Measurements from ENCODE around the gene RAB3GAP1. TPM values are rescaled to one million over a fixed set of nuclear protein-coding genes. Genes with fewer than 3 reads are reported as not detected.

RAB3GAP1 gene
- total RNA-seq, 1 donor from 2014 or later = 49.3 TPM

GRCh38 chr2:135152361-135152760 lies 100.3 kb downstream of the RAB3GAP1 start:
- no peak for DNase-seq (ENCODE audit: low read depth)
- H3K27ac ChIP-seq (ENCODE audit: low read depth, low read length) = no peak overlapping the region
- Mint-ChIP-seq H3K27me3 (ENCODE audit: low read depth, unreplicated experiment) (no peaks in the 10 kb centered on the region), H3K27ac (ENCODE audit: unreplicated experiment) (no peak overlapping the region), H3K4me1 (ENCODE audit: low read depth, unreplicated experiment) (peaks cover 19% of the 10 kb centered on the region), H3K4me3 (ENCODE audit: unreplicated experiment) (no peak overlapping the region), H3K36me3 (ENCODE audit: low read depth, unreplicated experiment) (peaks cover 16% of the 10 kb centered on the region), H3K9me3 (ENCODE audit: unreplicated experiment) (no peaks in the 10 kb centered on the region)
- H2AFZ ChIP-seq (ENCODE audit: low read depth, low read length) = no peak overlapping the region
- FAIRE-seq = no peak
- no peak overlapping the region for H3K4me2 ChIP-seq (ENCODE audit: low read length)
- H3K36me3 ChIP-seq (ENCODE audit: insufficient read depth, low read length) = peaks cover 34% of the 10 kb centered on the region
- no peak overlapping the region for H3K9ac ChIP-seq (ENCODE audit: low read length)
- no peaks in the 10 kb centered on the region for H3K4me1 ChIP-seq (ENCODE audit: insufficient read depth, low read length)
- peaks cover 6% of the 10 kb centered on the region for H4K20me1 ChIP-seq (ENCODE audit: insufficient read depth, low read length)
- no peak overlapping the region for H3K4me3 ChIP-seq (ENCODE audit: insufficient read depth, low read depth, low read length)
- H3K9me3 ChIP-seq (ENCODE audit: insufficient read depth, low read depth, low read length) = no peaks in the 10 kb centered on the region
- no peaks in the 10 kb centered on the region for H3K27me3 ChIP-seq (ENCODE audit: insufficient read depth, low read length)
- TF ChIP-seq CTCF (IDR thresholded peaks at IDR 0.05; ENCODE audit: insufficient read depth, low read depth, low read length) = no peak
- TF ChIP-seq EZH2 (IDR thresholded peaks at IDR 0.05; ENCODE audit: insufficient read depth, low read length) = no peak
- peaks cover 2% of the 10 kb centered on the region for H3K79me2 ChIP-seq (ENCODE audit: insufficient read depth, low read length)

GRCh38 chr2:135154962-135155361 lies 102.9 kb downstream of the RAB3GAP1 start:
- no peaks in the 10 kb centered on the region for H3K9me3 ChIP-seq (ENCODE audit: insufficient read depth, low read depth, low read length)
- H3K4me2 ChIP-seq (ENCODE audit: low read length) = no peak overlapping the region
- H3K4me3 ChIP-seq (ENCODE audit: insufficient read depth, low read depth, low read length) = no peak overlapping the region
- no peak overlapping the region for H3K9ac ChIP-seq (ENCODE audit: low read length)
- H3K79me2 ChIP-seq (ENCODE audit: insufficient read depth, low read length) = no peaks in the 10 kb centered on the region
- no peaks in the 10 kb centered on the region for H3K4me1 ChIP-seq (ENCODE audit: insufficient read depth, low read length)
- no peaks in the 10 kb centered on the region for H3K27me3 ChIP-seq (ENCODE audit: insufficient read depth, low read length)
- peaks cover 41% of the 10 kb centered on the region for H3K36me3 ChIP-seq (ENCODE audit: insufficient read depth, low read length)
- Mint-ChIP-seq H3K4me3 (ENCODE audit: unreplicated experiment) (no peak overlapping the region), H3K36me3 (ENCODE audit: low read depth, unreplicated experiment) (peaks cover 18% of the 10 kb centered on the region), H3K9me3 (ENCODE audit: unreplicated experiment) (no peaks in the 10 kb centered on the region), H3K27ac (ENCODE audit: unreplicated experiment) (no peak overlapping the region), H3K27me3 (ENCODE audit: low read depth, unreplicated experiment) (no peaks in the 10 kb centered on the region), H3K4me1 (ENCODE audit: low read depth, unreplicated experiment) (peaks cover 19% of the 10 kb centered on the region)
- DNase-seq (ENCODE audit: low read depth) (no peak), FAIRE-seq (no peak)
- no peaks in the 10 kb centered on the region for H4K20me1 ChIP-seq (ENCODE audit: insufficient read depth, low read length)
- TF ChIP-seq CTCF (IDR thresholded peaks at IDR 0.05; ENCODE audit: insufficient read depth, low read depth, low read length) (no peak), EZH2 (IDR thresholded peaks at IDR 0.05; ENCODE audit: insufficient read depth, low read length) (no peak)
- no peak overlapping the region for H3K27ac ChIP-seq (ENCODE audit: low read depth, low read length)
- no peak overlapping the region for H2AFZ ChIP-seq (ENCODE audit: low read depth, low read length)

GRCh38 chr2:135157856-135158255 lies 105.8 kb downstream of the RAB3GAP1 start:
- Histone ChIP-seq H3K9ac (ENCODE audit: low read length) (no peak overlapping the region), H3K4me2 (ENCODE audit: low read length) (no peak overlapping the region), H3K36me3 (ENCODE audit: insufficient read depth, low read length) (peaks cover 27% of the 10 kb centered on the region), H3K4me3 (ENCODE audit: insufficient read depth, low read depth, low read length) (no peak overlapping the region), H3K9me3 (ENCODE audit: insufficient read depth, low read depth, low read length) (no peaks in the 10 kb centered on the region), H3K79me2 (ENCODE audit: insufficient read depth, low read length) (no peaks in the 10 kb centered on the region), H3K27ac (ENCODE audit: low read depth, low read length) (no peak overlapping the region), H2AFZ (ENCODE audit: low read depth, low read length) (no peak overlapping the region), H3K27me3 (ENCODE audit: insufficient read depth, low read length) (no peaks in the 10 kb centered on the region), H3K4me1 (ENCODE audit: insufficient read depth, low read length) (no peaks in the 10 kb centered on the region), H4K20me1 (ENCODE audit: insufficient read depth, low read length) (no peaks in the 10 kb centered on the region)
- TF ChIP-seq CTCF (IDR thresholded peaks at IDR 0.05; ENCODE audit: insufficient read depth, low read depth, low read length) = no peak
- TF ChIP-seq EZH2 (IDR thresholded peaks at IDR 0.05; ENCODE audit: insufficient read depth, low read length) = no peak
- H3K4me3 Mint-ChIP-seq (ENCODE audit: unreplicated experiment) = no peak overlapping the region
- FAIRE-seq (no peak), DNase-seq (ENCODE audit: low read depth) (no peak)
- H3K36me3 Mint-ChIP-seq (ENCODE audit: low read depth, unreplicated experiment) = peaks cover 16% of the 10 kb centered on the region
- no peaks in the 10 kb centered on the region for H3K27me3 Mint-ChIP-seq (ENCODE audit: low read depth, unreplicated experiment)
- no peak overlapping the region for H3K27ac Mint-ChIP-seq (ENCODE audit: unreplicated experiment)
- no peaks in the 10 kb centered on the region for H3K4me1 Mint-ChIP-seq (ENCODE audit: low read depth, unreplicated experiment)
- no peaks in the 10 kb centered on the region for H3K9me3 Mint-ChIP-seq (ENCODE audit: unreplicated experiment)
